ENCODE results near the gene GPR146. TPM values are rescaled to one million over a fixed set of nuclear protein-coding genes. Genes with fewer than 3 reads are reported as not detected.

GPR146 gene
- total RNA-seq, 2 experiments from 2014 or later = 5.6 to 8.5 TPM

DNA sequence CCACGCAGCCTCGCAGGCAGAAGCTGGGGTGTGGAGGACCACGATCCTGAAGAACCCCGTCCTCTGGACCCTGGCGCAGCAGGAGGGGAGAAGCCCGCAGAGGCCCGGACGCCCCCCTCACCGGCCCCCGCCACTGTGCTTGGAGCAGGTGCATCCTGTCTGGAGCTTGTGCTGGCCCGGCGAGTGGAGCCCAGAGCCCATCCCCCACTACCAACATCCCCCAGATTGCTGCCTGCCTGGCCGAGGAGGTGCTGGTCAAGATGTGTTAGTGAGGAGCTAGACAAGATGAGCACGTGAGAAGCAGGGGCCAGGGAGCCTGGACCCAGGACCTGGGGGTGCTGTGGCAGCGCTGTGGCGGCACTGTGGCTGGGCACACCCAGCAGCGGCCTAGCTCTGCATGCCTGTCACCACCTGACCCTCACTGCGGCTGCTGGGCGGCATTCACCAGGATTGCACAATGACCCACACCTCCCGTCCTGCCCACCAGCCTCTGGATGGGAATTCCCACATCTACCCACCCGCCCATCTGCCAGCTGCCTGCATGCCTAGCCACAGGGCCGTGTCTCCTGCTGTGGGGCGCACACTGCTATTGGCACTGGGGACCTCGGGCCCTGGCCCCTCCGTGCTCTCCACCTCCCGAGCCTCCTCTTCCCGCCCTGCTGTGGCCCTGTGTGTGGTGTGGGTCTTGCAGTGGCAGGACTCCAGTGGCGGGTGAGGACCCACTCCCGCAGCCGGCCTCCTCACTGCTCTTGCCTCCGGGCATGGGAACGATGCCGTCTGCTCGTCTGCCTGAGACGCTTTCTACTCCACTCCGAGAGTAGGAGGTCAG, 11.8 kb downstream of the GPR146 start:
- no peak for DNase-seq
- Mint-ChIP-seq H3K27me3 (no peaks in the 10 kb centered on the region), H3K9me3 (no peaks in the 10 kb centered on the region), H3K36me3 (ENCODE audit: low read depth) (no peaks in the 10 kb centered on the region), H3K27ac (no peak overlapping the region), H3K4me3 (no peak overlapping the region), H3K4me1 (ENCODE audit: low read depth) (peaks cover 15% of the 10 kb centered on the region)
- ChIA-PET POLR2A (interaction anchor here (1.1 kb wide), 1 partner anchor 9 kb away, joined by 4 read pairs; no protein-coding TSS in a partner anchor), CTCF (interaction anchor here (0.8 to 3.1 kb wide), 4 partner anchors 9 to 63 kb away, joined by 4 to 20 read pairs (median 7); partner anchors contain the start of gene GPR146)
- no peak for TF ChIP-seq CTCF (IDR thresholded peaks at IDR 0.05)
- no peak for ATAC-seq
- intact Hi-C loops (cut with micrococcal nuclease) = no loop called here

- intact Hi-C loops (cut with micrococcal nuclease) = no loop called here
- Mint-ChIP-seq H3K36me3 (ENCODE audit: low read depth) (no peaks in the 10 kb centered on the region), H3K27me3 (no peaks in the 10 kb centered on the region), H3K27ac (no peak overlapping the region), H3K4me1 (ENCODE audit: low read depth) (peaks cover 15% of the 10 kb centered on the region), H3K9me3 (no peaks in the 10 kb centered on the region), H3K4me3 (no peak overlapping the region)
- POLR2A ChIA-PET = no interaction called here
- CTCF ChIA-PET = interaction anchor here (0.8 to 1.3 kb wide), 3 partner anchors 9 to 64 kb away, joined by 3 to 5 read pairs (median 3); partner anchors contain the start of gene GPR146
- DNase-seq (no peak), ATAC-seq (no peak)
- TF ChIP-seq CTCF (IDR thresholded peaks at IDR 0.05) = no peak
These were observed 12.6 kb downstream of the GPR146 start for GRCh38 chr7:1056785-1057410.

DNA sequence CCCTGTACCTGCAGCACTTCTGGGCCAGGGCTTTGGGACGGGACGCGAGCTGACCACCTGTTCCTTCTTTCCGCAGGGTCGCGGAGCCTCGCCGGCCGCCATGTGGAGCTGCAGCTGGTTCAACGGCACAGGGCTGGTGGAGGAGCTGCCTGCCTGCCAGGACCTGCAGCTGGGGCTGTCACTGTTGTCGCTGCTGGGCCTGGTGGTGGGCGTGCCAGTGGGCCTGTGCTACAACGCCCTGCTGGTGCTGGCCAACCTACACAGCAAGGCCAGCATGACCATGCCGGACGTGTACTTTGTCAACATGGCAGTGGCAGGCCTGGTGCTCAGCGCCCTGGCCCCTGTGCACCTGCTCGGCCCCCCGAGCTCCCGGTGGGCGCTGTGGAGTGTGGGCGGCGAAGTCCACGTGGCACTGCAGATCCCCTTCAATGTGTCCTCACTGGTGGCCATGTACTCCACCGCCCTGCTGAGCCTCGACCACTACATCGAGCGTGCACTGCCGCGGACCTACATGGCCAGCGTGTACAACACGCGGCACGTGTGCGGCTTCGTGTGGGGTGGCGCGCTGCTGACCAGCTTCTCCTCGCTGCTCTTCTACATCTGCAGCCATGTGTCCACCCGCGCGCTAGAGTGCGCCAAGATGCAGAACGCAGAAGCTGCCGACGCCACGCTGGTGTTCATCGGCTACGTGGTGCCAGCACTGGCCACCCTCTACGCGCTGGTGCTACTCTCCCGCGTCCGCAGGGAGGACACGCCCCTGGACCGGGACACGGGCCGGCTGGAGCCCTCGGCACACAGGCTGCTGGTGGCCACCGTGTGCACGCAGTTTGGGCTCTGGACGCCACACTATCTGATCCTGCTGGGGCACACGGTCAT, 13.3 kb downstream of the GPR146 start:
- intact Hi-C loops (cut with micrococcal nuclease) = no loop called here
- no peak overlapping the region for H3K4me3 Mint-ChIP-seq
- ChIA-PET CTCF (interaction anchor here (0.8 to 1.3 kb wide), 3 partner anchors 8 to 65 kb away, joined by 3 to 5 read pairs (median 3); partner anchors contain the start of gene GPR146), POLR2A (no interaction called here)
- peaks cover 15% of the 10 kb centered on the region for H3K4me1 Mint-ChIP-seq (ENCODE audit: low read depth)
- H3K36me3 Mint-ChIP-seq (ENCODE audit: low read depth) = no peaks in the 10 kb centered on the region
- no peak for DNase-seq
- no peak for TF ChIP-seq CTCF (IDR thresholded peaks at IDR 0.05)
- no peaks in the 10 kb centered on the region for H3K27me3 Mint-ChIP-seq
- ATAC-seq = no peak
- H3K9me3 Mint-ChIP-seq = no peaks in the 10 kb centered on the region
- H3K27ac Mint-ChIP-seq = no peak overlapping the region

DNA sequence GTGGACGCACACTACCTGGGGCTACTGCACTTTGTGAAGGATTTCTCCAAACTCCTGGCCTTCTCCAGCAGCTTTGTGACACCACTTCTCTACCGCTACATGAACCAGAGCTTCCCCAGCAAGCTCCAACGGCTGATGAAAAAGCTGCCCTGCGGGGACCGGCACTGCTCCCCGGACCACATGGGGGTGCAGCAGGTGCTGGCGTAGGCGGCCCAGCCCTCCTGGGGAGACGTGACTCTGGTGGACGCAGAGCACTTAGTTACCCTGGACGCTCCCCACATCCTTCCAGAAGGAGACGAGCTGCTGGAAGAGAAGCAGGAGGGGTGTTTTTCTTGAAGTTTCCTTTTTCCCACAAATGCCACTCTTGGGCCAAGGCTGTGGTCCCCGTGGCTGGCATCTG, 14.0 kb downstream of the GPR146 start:
- DNase-seq (no peak), ATAC-seq (no peak)
- ChIA-PET CTCF (interaction anchor here (1.0 to 1.5 kb wide), 3 partner anchors 14 to 65 kb away, joined by 3 to 14 read pairs (median 4); partner anchors contain the start of gene GPR146), POLR2A (no interaction called here)
- no peak for TF ChIP-seq CTCF (IDR thresholded peaks at IDR 0.05)
- H3K9me3 Mint-ChIP-seq = no peaks in the 10 kb centered on the region
- H3K27me3 Mint-ChIP-seq = no peaks in the 10 kb centered on the region
- H3K4me3 Mint-ChIP-seq = no peak overlapping the region
- intact Hi-C loops (cut with micrococcal nuclease) = no loop called here
- H3K36me3 Mint-ChIP-seq (ENCODE audit: low read depth) = no peaks in the 10 kb centered on the region
- H3K27ac Mint-ChIP-seq = no peak overlapping the region
- peaks cover 15% of the 10 kb centered on the region for H3K4me1 Mint-ChIP-seq (ENCODE audit: low read depth)

All from activated CD8-positive, alpha-beta T cell treated with anti-CD3 and anti-CD28 coated beads for 36 hours (primary cell).